WI38 (cell line): ENCODE data around the gene NKD1.

ENCODE experiments used
- H3K4me3 ChIP-seq: 2 replicates; pipeline ENCODE4 v1.5.1; 2011; ENCODE audit warnings: low read depth, mild to moderate bottlenecking, control low read depth, low read length
- TF ChIP-seq, protein P1 (sequence below): IDR thresholded peaks from 2 replicates; pipeline ENCODE4 v1.5.1; 2012; ENCODE audit warnings: low read depth, mild to moderate bottlenecking, control low read depth, low read length

The NKD1 gene

DNA sequence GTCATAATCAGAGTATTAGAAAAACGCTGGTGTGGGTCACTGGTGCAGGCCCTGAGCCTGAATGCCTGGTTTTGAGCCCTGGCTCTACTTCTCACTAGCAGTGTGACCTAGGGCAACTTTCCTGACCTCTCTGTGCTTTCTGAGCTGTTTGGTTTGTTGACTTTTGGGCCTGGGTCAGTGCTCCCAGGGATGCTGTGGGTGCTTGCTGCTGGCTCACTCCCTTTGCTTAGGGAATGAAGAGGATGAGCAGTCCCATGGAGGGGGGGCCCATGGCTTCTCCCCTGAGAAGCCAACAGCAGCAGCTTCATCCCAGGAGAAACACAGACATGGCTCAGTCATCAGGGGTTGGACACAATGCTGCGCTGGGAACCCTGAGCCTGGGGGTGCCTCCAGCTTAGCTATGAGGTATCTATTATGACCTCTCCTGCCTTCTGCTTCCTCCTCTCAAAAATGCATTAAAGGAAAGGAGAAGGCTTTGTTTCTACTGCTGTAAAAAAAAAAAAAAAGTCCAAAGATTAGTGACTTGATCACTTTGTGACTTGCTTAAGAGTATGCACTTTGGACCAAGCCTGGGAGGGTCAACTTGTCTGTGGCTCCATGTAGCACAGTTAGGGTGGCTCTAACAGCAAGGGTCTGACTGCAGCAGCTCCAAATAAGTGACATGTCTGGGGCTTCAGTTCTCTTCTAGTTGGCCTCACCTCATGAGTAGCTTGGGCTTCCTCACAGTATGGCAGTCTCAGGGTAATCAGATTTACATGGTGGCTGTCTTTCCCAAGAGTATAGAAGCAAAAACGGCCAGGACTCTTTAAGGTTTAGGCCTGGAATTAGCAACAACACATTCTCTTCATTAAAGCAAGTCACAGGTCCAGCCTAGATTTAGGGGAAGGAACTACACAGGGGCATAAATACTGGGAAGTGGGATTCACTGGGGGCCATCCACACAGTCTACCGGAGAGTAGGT is 13.0 kb downstream of the NKD1 start:
- H3K4me3 ChIP-seq: no peak overlapping the region
- TF ChIP-seq, protein P1, sequence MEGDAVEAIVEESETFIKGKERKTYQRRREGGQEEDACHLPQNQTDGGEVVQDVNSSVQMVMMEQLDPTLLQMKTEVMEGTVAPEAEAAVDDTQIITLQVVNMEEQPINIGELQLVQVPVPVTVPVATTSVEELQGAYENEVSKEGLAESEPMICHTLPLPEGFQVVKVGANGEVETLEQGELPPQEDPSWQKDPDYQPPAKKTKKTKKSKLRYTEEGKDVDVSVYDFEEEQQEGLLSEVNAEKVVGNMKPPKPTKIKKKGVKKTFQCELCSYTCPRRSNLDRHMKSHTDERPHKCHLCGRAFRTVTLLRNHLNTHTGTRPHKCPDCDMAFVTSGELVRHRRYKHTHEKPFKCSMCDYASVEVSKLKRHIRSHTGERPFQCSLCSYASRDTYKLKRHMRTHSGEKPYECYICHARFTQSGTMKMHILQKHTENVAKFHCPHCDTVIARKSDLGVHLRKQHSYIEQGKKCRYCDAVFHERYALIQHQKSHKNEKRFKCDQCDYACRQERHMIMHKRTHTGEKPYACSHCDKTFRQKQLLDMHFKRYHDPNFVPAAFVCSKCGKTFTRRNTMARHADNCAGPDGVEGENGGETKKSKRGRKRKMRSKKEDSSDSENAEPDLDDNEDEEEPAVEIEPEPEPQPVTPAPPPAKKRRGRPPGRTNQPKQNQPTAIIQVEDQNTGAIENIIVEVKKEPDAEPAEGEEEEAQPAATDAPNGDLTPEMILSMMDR: no peak

DNA sequence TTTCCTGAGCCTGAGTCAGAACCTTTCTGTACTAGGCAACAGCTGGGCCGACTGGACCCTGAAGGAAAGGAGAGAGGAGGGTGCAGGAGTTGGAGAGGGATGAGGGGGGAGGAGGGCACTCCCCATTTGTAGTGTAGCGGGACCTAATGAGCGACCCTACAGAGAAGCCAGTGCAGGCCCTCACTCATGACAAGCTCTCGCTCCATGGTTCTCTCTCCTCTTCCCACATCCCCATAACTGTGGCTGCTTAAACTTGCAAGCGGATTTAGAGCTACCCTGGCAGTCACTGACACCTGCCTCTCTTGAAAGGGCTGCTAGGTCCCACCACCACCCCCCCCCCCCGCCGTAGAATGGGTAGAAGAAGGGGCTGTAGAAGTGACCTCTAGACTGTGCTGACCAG is 14.5 kb downstream of the NKD1 start:
- TF ChIP-seq, protein P1: no peak
- no peak overlapping the region for H3K4me3 ChIP-seq

DNA sequence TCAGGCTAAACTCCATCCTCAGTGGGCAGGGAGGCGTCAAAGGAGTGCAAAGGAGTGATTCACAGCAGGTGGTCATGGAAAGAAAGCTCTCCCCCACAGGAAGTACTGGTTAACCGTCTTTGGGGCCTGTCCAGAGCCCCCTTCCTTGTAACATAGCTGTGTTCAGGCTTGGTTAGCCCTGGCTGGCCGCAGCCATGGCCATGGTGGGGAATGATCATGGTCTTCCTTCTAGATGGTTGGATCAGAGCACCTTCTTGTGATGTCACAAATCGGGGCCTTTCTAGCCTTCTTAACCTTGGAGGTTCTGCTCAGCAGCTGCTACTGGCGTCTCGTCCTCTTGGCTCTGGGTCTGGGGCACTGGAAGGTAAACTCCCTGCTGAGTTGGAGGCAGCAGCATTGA is 15.8 kb downstream of the NKD1 start:
- TF ChIP-seq, protein P1: no peak
- H3K4me3 ChIP-seq: no peak overlapping the region

DNA sequence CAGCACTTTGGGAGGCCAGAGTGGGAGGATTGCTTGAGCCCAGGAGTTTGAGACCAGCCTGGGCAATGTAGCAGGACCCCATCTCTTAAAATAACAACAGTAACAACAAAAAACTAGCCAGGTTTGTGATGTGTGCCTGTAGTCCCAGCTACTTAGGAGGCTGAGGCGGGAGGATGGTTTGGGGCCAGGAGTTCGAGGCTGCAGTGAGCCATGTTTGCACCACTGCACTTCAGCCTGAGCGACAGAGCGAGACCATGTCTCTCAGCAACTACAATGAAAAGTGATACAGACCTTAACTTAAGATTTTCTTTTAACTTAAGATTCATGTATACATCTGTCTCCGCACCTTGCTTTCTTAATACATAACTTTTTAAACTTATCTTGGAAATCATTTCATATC is 17.2 kb downstream of the NKD1 start:
- H3K4me3 ChIP-seq: no peak overlapping the region
- TF ChIP-seq, protein P1: no peak

DNA sequence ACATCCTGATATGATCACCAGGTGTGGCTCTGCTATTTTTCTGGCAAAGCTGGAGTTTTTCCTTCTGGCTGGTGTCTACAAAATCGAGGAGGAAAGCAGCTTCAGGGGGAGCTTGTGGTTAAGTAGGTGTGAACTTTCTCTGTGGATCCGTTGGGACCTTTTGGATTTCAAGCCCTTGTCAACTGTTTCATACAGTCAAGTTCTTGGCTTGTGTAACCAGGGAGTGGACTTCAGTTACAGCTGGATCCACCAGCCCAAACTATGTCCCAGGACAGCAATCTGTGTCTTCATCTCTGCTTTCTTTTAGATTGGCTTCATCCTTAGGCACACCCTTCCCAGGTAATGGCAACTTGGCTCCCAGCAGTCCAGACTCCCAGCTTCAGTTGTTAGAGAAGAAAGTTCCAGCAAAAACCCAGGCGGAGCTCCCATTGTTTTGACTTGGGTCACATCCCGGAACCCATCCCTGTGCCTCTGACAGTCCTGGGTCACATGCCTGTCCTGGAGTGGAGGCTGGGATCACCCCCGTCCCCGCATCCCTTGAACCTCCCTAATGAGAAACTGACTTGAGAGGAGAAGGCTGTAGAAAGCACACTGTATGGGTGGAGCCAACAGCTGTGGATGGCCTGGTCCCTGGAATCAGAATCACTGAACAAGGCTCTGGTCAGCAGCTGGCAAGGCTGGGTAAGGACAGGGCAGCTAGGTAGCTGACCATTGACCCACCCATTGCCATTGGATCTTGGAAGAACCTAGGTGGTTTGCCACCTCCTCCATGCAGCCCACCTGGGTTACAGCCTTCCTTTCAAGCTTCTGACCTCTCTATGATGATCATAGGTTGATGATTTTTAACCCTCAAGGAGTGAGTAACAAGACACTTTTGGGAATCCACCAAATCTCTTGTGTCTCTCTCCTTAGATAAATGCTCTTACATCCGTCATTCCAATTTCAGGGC is 18.1 kb downstream of the NKD1 start:
- H3K4me3 ChIP-seq: no peak overlapping the region
- TF ChIP-seq, protein P1: no peak

DNA sequence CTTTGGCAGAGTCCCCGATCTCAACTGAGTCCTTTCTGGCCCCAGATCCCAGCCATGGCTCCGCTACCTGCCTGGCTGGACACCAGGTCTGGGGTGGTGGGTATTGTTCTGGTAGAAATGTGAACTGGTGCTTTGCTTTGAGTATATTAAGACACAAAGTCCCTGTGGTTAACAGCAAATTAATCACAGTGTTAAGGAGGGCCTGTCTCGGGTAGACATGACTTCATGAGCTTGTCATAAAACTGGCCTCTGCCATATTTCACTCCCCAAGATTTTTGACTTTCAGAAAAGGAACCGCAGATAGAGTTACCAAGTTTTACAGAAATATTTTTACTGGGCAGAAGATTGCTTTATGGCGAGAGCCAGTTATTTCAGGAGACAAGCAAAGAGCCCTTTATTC is 19.5 kb downstream of the NKD1 start:
- TF ChIP-seq, protein P1: no peak
- H3K4me3 ChIP-seq: no peak overlapping the region
